Panc1 (cell line): Measurements from ENCODE around the gene MBD5. TPM values are rescaled to one million over a fixed set of nuclear protein-coding genes. Genes with fewer than 3 reads are reported as not detected.

Experiments
- ATAC-seq: fragments of 200-7000 bp; cut with Tn5 transposase; 2 replicates; pipeline ENCODE4 v1.9.1; 2020; ENCODE audit warnings: mild to moderate bottlenecking, moderate library complexity
- BruUV-seq: library from RNA; stranded (reverse); fragments of 400-500 nt; replicated peaks from 2 replicates; lab custom pipeline; 2021; lab: Mats Ljungman, UMichigan
- CTCF ChIA-PET: fragments of 300-600 bp; sonication (Branson Sonifier 250); formaldehyde crosslinking; loops from one replicate; lab custom pipeline; 2022; ENCODE audit warnings: antibody characterized with exemption; lab: Charles Lee
- POLR2A ChIA-PET: fragments of 300-600 bp; sonication (Branson Sonifier 250); formaldehyde crosslinking; loops from one replicate; lab custom pipeline; 2022; ENCODE audit warnings: antibody characterized with exemption; lab: Charles Lee
- DNase-seq: peaks from one replicate; pipeline ENCODE4 v3.0.0-alpha.2; 2010; ENCODE audit warnings: low read depth, low spot score
- H3K27ac ChIP-seq: 2 replicates; pipeline ENCODE4 v1.5.1; 2011; ENCODE audit warnings: mild to moderate bottlenecking, low read length, inconsistent platforms
- H3K27me3 ChIP-seq: fragments of 200-500 bp; sonication (Bioruptor generic); 2 replicates; pipeline ENCODE4 v1.6.0; 2014; ENCODE audit warnings: low read length, inconsistent platforms; ENCODE audit not compliant: control insufficient read depth, insufficient read depth
- H3K36me3 ChIP-seq: fragments of 200-500 bp; sonication (Bioruptor generic); 2 replicates; pipeline ENCODE4 v1.5.1; 2014; ENCODE audit warnings: inconsistent platforms, mild to moderate bottlenecking, low read length, moderate library complexity; ENCODE audit not compliant: control insufficient read depth, insufficient read depth
- H3K4me1 ChIP-seq: 2 replicates; pipeline ENCODE4 v1.5.1; 2011; ENCODE audit warnings: inconsistent platforms, mild to moderate bottlenecking, low read length, moderate library complexity; ENCODE audit not compliant: control insufficient read depth, insufficient read depth
- H3K4me3 ChIP-seq, 2 experiments: 2 replicates each; pipeline ENCODE4 v1.5.1; 2011 to 2012; ENCODE audit warnings: low read depth in 2 of 2, low read length in 2 of 2, mild to moderate bottlenecking in 2 of 2, inconsistent platforms in 1 of 2, moderate library complexity in 1 of 2
- H3K9me3 ChIP-seq: fragments of 200-500 bp; sonication (Bioruptor generic); 2 replicates; pipeline ENCODE4 v1.5.1; 2014; ENCODE audit warnings: low read depth, mild to moderate bottlenecking, inconsistent platforms, low read length, moderate library complexity; ENCODE audit not compliant: control insufficient read depth, insufficient read depth
- POLR2AphosphoS5 ChIP-seq: IDR thresholded peaks from 2 replicates; pipeline ENCODE4 v1.6.1; 2012; ENCODE audit warnings: mild to moderate bottlenecking, low read depth, low read length, moderate library complexity
- SIN3A ChIP-seq: IDR thresholded peaks from 2 replicates; pipeline ENCODE4 v1.6.1; 2012; ENCODE audit warnings: low read depth, mild to moderate bottlenecking, low read length, moderate library complexity, borderline replicate concordance; ENCODE audit not compliant: insufficient read depth
- TCF7L2 ChIP-seq: IDR thresholded peaks from 2 replicates; pipeline ENCODE4 v1.6.1; 2011; ENCODE audit warnings: mild to moderate bottlenecking, low read depth, low read length, inconsistent platforms
- in situ Hi-C: cut with HindIII; loops from 2 replicates; pipeline ENCODE4 v1.10.0; 2016; ENCODE audit warnings: low sequenced_read_pairs, low pct_unique_long_range_greater_than_20kb
- intact Hi-C: fragments of 100-400 bp; cut with micrococcal nuclease; formaldehyde crosslinking; loops from one replicate; pipeline ENCODE4 v1.10.0; 2022; ENCODE audit not compliant: unreplicated experiment
- total RNA-seq: library from RNA; stranded (reverse); gene quantifications from one replicate; pipeline ENCODE4 v1.2.1, GENCODE V29; 2021; ENCODE audit not compliant: unreplicated experiment
- TF ChIP-seq, protein P1 (sequence below), 2 experiments: IDR thresholded peaks; 2 replicates each; pipeline ENCODE4 v1.6.1; 2011 to 2012; ENCODE audit warnings: low read depth in 2 of 2, control low read depth in 1 of 2, low read length in 1 of 2, mild to moderate bottlenecking in 1 of 2, moderate library complexity in 1 of 2; ENCODE audit not compliant: insufficient read depth in 1 of 2
- TF ChIP-seq, protein P2 (sequence below): fragments of 450-650 bp; IDR thresholded peaks from 2 replicates; pipeline ENCODE4 v1.5.1; 2017; ENCODE audit warnings: mild to moderate bottlenecking

Gene MBD5
- total RNA-seq, 1 experiment from 2014 or later = 40.2 TPM

DNA sequence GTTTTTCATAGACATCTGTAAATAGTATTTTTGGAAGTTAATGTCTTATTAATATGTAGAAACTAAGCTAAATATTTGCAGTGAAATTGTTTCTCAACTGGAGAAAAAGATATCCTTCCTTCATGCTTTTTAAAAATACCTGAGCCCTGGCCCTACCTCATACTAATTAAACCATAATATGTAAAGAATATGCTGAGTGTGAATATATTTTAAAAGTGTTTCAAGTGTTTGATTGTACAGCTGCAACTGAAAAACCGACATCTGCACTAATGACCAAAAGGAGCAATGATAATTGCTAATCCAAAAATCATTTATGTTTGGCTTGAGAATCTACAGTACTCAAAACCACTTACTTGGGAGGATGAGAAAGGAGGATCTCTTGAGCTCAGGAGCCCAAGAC lies 156.7 kb downstream of the MBD5 start:
- H3K9me3 ChIP-seq = no peaks in the 10 kb centered on the region

DNA sequence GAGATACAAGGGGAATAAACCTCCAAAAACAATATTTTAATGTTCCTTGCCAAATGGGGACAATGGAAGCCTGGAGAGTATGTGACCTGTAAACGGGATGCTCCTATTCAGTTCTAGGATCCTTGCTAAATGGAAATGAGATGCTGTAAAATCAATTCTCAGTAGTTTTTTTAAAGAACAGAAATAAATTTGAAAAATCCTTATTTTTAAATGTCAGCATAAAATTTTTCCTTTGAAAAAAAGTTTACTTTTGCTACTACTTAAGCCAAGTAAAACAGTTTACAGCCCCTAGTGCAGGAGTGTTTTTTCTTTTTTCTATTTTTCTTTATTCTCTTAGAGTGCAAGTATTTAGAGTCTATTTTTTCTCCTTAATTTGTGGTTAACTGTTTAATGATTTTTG lies 158.8 kb downstream of the MBD5 start:
- intact Hi-C loops = no loop called here

More for the DNA sequence above, 156.7 kb downstream of the MBD5 start:
- in situ Hi-C loops (no loop called here), intact Hi-C loops (no loop called here)
- no TSS peak for BruUV-seq
- no peaks in the 10 kb centered on the region for H3K27me3 ChIP-seq
- H3K27ac ChIP-seq = no peak overlapping the region
- ATAC-seq (no peak), DNase-seq (no peak)
- no peaks in the 10 kb centered on the region; the same call in 1 of the 2 replicates for H3K36me3 ChIP-seq
- CTCF ChIA-PET = no interaction called here
- POLR2A ChIA-PET = no interaction called here
- H3K4me1 ChIP-seq = no peaks in the 10 kb centered on the region
- TF ChIP-seq POLR2AphosphoS5 (no peak), TCF7L2 (no peak), SIN3A (no peak)
- TF ChIP-seq, protein P1, sequence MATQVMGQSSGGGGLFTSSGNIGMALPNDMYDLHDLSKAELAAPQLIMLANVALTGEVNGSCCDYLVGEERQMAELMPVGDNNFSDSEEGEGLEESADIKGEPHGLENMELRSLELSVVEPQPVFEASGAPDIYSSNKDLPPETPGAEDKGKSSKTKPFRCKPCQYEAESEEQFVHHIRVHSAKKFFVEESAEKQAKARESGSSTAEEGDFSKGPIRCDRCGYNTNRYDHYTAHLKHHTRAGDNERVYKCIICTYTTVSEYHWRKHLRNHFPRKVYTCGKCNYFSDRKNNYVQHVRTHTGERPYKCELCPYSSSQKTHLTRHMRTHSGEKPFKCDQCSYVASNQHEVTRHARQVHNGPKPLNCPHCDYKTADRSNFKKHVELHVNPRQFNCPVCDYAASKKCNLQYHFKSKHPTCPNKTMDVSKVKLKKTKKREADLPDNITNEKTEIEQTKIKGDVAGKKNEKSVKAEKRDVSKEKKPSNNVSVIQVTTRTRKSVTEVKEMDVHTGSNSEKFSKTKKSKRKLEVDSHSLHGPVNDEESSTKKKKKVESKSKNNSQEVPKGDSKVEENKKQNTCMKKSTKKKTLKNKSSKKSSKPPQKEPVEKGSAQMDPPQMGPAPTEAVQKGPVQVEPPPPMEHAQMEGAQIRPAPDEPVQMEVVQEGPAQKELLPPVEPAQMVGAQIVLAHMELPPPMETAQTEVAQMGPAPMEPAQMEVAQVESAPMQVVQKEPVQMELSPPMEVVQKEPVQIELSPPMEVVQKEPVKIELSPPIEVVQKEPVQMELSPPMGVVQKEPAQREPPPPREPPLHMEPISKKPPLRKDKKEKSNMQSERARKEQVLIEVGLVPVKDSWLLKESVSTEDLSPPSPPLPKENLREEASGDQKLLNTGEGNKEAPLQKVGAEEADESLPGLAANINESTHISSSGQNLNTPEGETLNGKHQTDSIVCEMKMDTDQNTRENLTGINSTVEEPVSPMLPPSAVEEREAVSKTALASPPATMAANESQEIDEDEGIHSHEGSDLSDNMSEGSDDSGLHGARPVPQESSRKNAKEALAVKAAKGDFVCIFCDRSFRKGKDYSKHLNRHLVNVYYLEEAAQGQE (IDR thresholded peaks at IDR 0.05; ENCODE audit: insufficient read depth in 1 of 2, low read depth in 2 of 2, low read length in 1 of 2) = no peak
- TF ChIP-seq, protein P2, sequence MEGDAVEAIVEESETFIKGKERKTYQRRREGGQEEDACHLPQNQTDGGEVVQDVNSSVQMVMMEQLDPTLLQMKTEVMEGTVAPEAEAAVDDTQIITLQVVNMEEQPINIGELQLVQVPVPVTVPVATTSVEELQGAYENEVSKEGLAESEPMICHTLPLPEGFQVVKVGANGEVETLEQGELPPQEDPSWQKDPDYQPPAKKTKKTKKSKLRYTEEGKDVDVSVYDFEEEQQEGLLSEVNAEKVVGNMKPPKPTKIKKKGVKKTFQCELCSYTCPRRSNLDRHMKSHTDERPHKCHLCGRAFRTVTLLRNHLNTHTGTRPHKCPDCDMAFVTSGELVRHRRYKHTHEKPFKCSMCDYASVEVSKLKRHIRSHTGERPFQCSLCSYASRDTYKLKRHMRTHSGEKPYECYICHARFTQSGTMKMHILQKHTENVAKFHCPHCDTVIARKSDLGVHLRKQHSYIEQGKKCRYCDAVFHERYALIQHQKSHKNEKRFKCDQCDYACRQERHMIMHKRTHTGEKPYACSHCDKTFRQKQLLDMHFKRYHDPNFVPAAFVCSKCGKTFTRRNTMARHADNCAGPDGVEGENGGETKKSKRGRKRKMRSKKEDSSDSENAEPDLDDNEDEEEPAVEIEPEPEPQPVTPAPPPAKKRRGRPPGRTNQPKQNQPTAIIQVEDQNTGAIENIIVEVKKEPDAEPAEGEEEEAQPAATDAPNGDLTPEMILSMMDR = no peak
- no peak overlapping the region for H3K4me3 ChIP-seq

More for the DNA sequence above, 158.8 kb downstream of the MBD5 start:
- ATAC-seq = no peak
- Histone ChIP-seq H3K27me3 (no peaks in the 10 kb centered on the region), H3K4me3 (no peak overlapping the region), H3K36me3 (no peaks in the 10 kb centered on the region; the same call in 1 of the 2 replicates), H3K4me1 (no peaks in the 10 kb centered on the region), H3K27ac (no peak overlapping the region), H3K9me3 (no peaks in the 10 kb centered on the region)
- ChIA-PET CTCF (no interaction called here), POLR2A (no interaction called here)
- in situ Hi-C loops = no loop called here
- BruUV-seq = no TSS peak
- TF ChIP-seq POLR2AphosphoS5 (no peak), SIN3A (no peak), TCF7L2 (no peak)
- TF ChIP-seq, protein P2 = no peak
- TF ChIP-seq, protein P1 (IDR thresholded peaks at IDR 0.05; ENCODE audit: insufficient read depth in 1 of 2, low read depth in 2 of 2, low read length in 1 of 2) = no peak
- DNase-seq = no peak
